Measurements from ENCODE around the gene CDA. TPM values are rescaled to one million over a fixed set of nuclear protein-coding genes. Genes with fewer than 3 reads are reported as not detected.
A peak's percentile ranks its signal among the peaks of the same experiment; 100 is the strongest.

CDA gene
- total and polyA plus RNA-seq, 10 of the 15 experiments (the other 5 are each of a cell fraction or from before 2014, with no cell fraction given), result not detected

DNA sequence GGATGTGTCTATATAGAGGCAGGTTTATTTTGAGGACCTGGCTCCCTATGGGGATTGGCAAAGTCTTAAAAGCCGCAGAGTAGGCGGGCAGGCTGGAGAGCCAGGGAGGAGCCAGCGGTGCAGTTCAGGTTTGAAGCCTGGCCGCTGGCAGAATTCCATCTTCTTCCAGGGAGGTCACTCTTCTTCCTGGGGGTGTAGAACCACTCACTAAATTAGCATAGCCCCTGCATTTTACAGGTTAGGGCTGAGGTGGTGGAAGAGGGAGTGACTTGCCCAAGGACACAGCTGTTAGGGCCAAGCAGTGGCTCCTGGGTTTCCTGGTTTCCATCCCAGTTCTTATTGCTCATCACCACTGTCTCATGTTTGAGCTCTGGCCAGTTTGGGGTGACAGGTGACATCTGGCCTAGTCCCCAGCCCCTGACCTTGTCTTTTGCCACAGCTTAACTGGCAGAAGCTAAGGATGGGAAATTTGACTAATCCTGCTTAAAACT is 45.7 kb downstream of the CDA start:
- Histone ChIP-seq H3K79me2 (ENCODE audit: control insufficient read depth, insufficient read depth, low read length) (no peaks in the 10 kb centered on the region), H3K27me3 (replicated peaks in 1 of 2; ENCODE audit: control insufficient read depth in 2 of 2, insufficient read depth in 2 of 2, low read length in 1 of 2) (no peaks in the 10 kb centered on the region), H4K20me1 (ENCODE audit: control insufficient read depth, insufficient read depth) (no peaks in the 10 kb centered on the region), H3K9ac (ENCODE audit: control insufficient read depth, insufficient read depth, low read length) (no peak overlapping the region), H3K36me3 (ENCODE audit: control insufficient read depth in 2 of 2, insufficient read depth in 2 of 2, low read length in 1 of 2) (no peaks in the 10 kb centered on the region), H3K4me3 (peak overlapping the region; percentile 93; the same call in 1 of the 2 replicates), H3K4me2 (ENCODE audit: control insufficient read depth, insufficient read depth) (peak overlapping the region; percentile 98), H3K4me1 (ENCODE audit: control insufficient read depth, insufficient read depth, low read length) (peaks cover 8% of the 10 kb centered on the region; the same call in 1 of the 2 replicates), H3K9me3 (replicated peaks; ENCODE audit: control insufficient read depth, insufficient read depth, low read length) (no peaks in the 10 kb centered on the region; the same call in 2 of the 3 replicates), H2AFZ (ENCODE audit: control insufficient read depth, low read depth, low read length) (peak overlapping the region; percentile 90), H3K27ac (ENCODE audit: control insufficient read depth, insufficient read depth) (no peak overlapping the region)
- ChIA-PET SMC1A (ENCODE audit: uncharacterized antibody, unreplicated experiment) (interaction anchor here (1.1 to 1.5 kb wide), 4 partner anchors 9 to 113 kb away, joined by 3 to 6 read pairs (median 3); partner anchors contain the start of gene DDOST), CTCF (interaction anchor here (0.8 to 4.0 kb wide), 10 partner anchors 8 to 561 kb away, joined by 3 to 31 read pairs (median 7); partner anchors contain the start of genes DDOST and MUL1), POLR2A (no interaction called here), RAD21 (ENCODE audit: unreplicated experiment) (interaction anchor here (0.9 to 2.8 kb wide), 3 partner anchors 25 to 112 kb away, joined by 3 to 10 read pairs (median 4); no protein-coding TSS in a partner anchor)
- intact Hi-C loops (cut with micrococcal nuclease; ENCODE audit: unreplicated experiment), result loop anchor here (10.0 kb wide), 1 partner anchor 420 kb away; no protein-coding TSS in a partner anchor
- TF ChIP-seq SPI1 (IDR thresholded peaks at IDR 0.05; ENCODE audit: borderline replicate concordance, insufficient read depth, low read depth, low read length) (no peak), NR2F1 (conservative IDR thresholded peaks at IDR 0.05) (no peak), EED (IDR thresholded peaks at IDR 0.05; ENCODE audit: low read depth) (no peak), RCOR1 (conservative IDR thresholded peaks at IDR 0.05; ENCODE audit: low read depth, low read length) (no peak), BHLHE40 (IDR thresholded peaks at IDR 0.05; ENCODE audit: borderline replicate concordance in 1 of 2, low read depth in 2 of 2, low read length in 1 of 2) (no peak), JUND (IDR thresholded peaks at IDR 0.05; ENCODE audit: low read depth, low read length) (no peak), IKZF1 (conservative IDR thresholded peaks at IDR 0.05) (no peak), TCF3 (IDR thresholded peaks at IDR 0.05; ENCODE audit: borderline replicate concordance, insufficient read depth, low read depth, low read length) (no peak), ZZZ3 (IDR thresholded peaks at IDR 0.05; ENCODE audit: control insufficient read depth, insufficient read length, low read depth) (no peak), ZNF274 (IDR thresholded peaks at IDR 0.05; ENCODE audit: insufficient read depth, insufficient read length) (no peak), POLR2A (IDR thresholded peaks at IDR 0.05; ENCODE audit: low read depth, low read length) (no peak), HDAC2 (IDR thresholded peaks at IDR 0.05) (no peak)
- 16% methylated on average over 4 of the region's 4 CpGs for WGBS (ENCODE audit: insufficient coverage, insufficient replicate concordance, low lambda C conversion rate, missing lambda C conversion rate)
- ATAC-seq (peak; percentile 36), FAIRE-seq (no peak), DNase-seq (ENCODE audit: low read depth, low spot score) (no peak)
- BruUV-seq (replicated peaks), result no TSS peak
- in situ Hi-C loops (cut with MboI), result loop anchor here (5.0 kb wide), 1 partner anchor 112 kb away; no protein-coding TSS in a partner anchor
